GM12878 (cell line): ENCODE results near the gene ZNF771. TPM values are rescaled to one million over a fixed set of nuclear protein-coding genes. Genes with fewer than 3 reads are reported as not detected.

Experiments
- ATAC-seq: fragments of 200-7000 bp; cut with Tn5 transposase; 3 replicates; pipeline ENCODE4 v1.9.1; 2020; ENCODE audit warnings: mild to moderate bottlenecking, moderate library complexity
- BruUV-seq: library from RNA; stranded (reverse); fragments of 400-500 nt; replicated peaks from 2 replicates; lab custom pipeline; 2021; lab: Mats Ljungman, UMichigan
- CTCF ChIA-PET: fragments of 300-600 bp; sonication (Branson Sonifier 250); formaldehyde crosslinking; extraction: SDS; loops from one replicate; lab custom pipeline; 2021; ENCODE audit warnings: inconsistent platforms; lab: Yijun Ruan, JAX
- POLR2A ChIA-PET: fragments of 350-600 bp; formaldehyde crosslinking; extraction: SDS; loops from one replicate; lab custom pipeline; 2021; ENCODE audit warnings: inconsistent platforms; lab: Charles Lee
- RAD21 ChIA-PET: fragments of 300-600 bp; sonication (Branson Sonifier 250); formaldehyde crosslinking; loops from one replicate; lab custom pipeline; 2023; ENCODE audit warnings: antibody characterized with exemption; ENCODE audit not compliant: unreplicated experiment; lab: Charles Lee
- SMC1A ChIA-PET: fragments of 300-600 bp; sonication (Branson Sonifier 250); formaldehyde crosslinking; loops from one replicate; lab custom pipeline; 2023; ENCODE audit not compliant: unreplicated experiment, uncharacterized antibody; lab: Charles Lee
- DNase-seq: peaks from one replicate; pipeline ENCODE4 v3.0.0-alpha.2; 2011; ENCODE audit warnings: low read depth, low spot score
- FAIRE-seq: peaks from 3 replicates; lab custom pipeline; 2011; peaks lifted over from hg19 to GRCh38; lab: Jason Lieb, UNC
- H2AFZ ChIP-seq: 2 replicates; pipeline ENCODE4 v1.6.0; 2011; ENCODE audit warnings: low read depth, low read length, control low read depth; ENCODE audit not compliant: control insufficient read depth
- H3K27ac ChIP-seq: 2 replicates; pipeline ENCODE4 v1.5.1; 2011; ENCODE audit warnings: control low read depth; ENCODE audit not compliant: control insufficient read depth, insufficient read depth
- H3K27me3 ChIP-seq, 2 experiments: replicated peaks in 1 of 2; 2 replicates each; pipeline versions ENCODE4 v1.6.0 to v1.6.1; 2011; ENCODE audit warnings: low read length in 1 of 2; ENCODE audit not compliant: control insufficient read depth in 2 of 2, insufficient read depth in 2 of 2
- H3K36me3 ChIP-seq, 2 experiments: 2 replicates each; pipeline ENCODE4 v1.5.1; 2011; ENCODE audit warnings: low read length in 1 of 2; ENCODE audit not compliant: control insufficient read depth in 2 of 2, insufficient read depth in 2 of 2
- H3K4me1 ChIP-seq: 2 replicates; pipeline ENCODE4 v1.6.1; 2011; ENCODE audit warnings: mild to moderate bottlenecking, low read length, moderate library complexity, mixed read lengths; ENCODE audit not compliant: control insufficient read depth, insufficient read depth
- H3K4me2 ChIP-seq: 2 replicates; pipeline ENCODE4 v1.6.0; 2011; ENCODE audit warnings: control low read depth; ENCODE audit not compliant: control insufficient read depth, insufficient read depth
- H3K4me3 ChIP-seq: fragments of 200-600 bp; sonication (generic); 2 replicates; pipeline ENCODE4 v1.5.1; 2016
- H3K79me2 ChIP-seq: 2 replicates; pipeline ENCODE4 v1.6.0; 2011; ENCODE audit warnings: low read length; ENCODE audit not compliant: control insufficient read depth, insufficient read depth
- H3K9ac ChIP-seq: 2 replicates; pipeline ENCODE4 v1.8.0; 2011; ENCODE audit warnings: low read length, control low read depth, mixed read lengths; ENCODE audit not compliant: control insufficient read depth, insufficient read depth
- H3K9me3 ChIP-seq: replicated peaks from 3 replicates; pipeline ENCODE4 v1.5.1; 2011; ENCODE audit warnings: mild to moderate bottlenecking, low read length; ENCODE audit not compliant: control insufficient read depth, insufficient read depth
- H4K20me1 ChIP-seq: 2 replicates; pipeline ENCODE4 v1.6.0; 2011; ENCODE audit not compliant: control insufficient read depth, insufficient read depth
- GABPA ChIP-seq: IDR thresholded peaks from 2 replicates; pipeline ENCODE4 v1.6.1; 2014; ENCODE audit warnings: antibody characterized with exemption, low read depth, mild to moderate bottlenecking, inconsistent platforms
- MXI1 ChIP-seq: fragments of 150-350 bp; IDR thresholded peaks from 2 replicates; pipeline ENCODE4 v1.6.1; 2011; ENCODE audit warnings: low read depth, mild to moderate bottlenecking, inconsistent platforms, low read length, improper control_type of control experiment
- RBBP5 ChIP-seq: fragments of 200-600 bp; sonication (generic); conservative IDR thresholded peaks from 2 replicates; pipeline ENCODE4 v1.6.1; 2016
- SREBF1 ChIP-seq: IDR thresholded peaks from 2 replicates; pipeline ENCODE4 v1.6.1; 2012; ENCODE audit warnings: mild to moderate bottlenecking, low read length
- TCF7 ChIP-seq: IDR thresholded peaks from 2 replicates; pipeline ENCODE4 v1.6.1; 2014; ENCODE audit warnings: antibody characterized with exemption, borderline replicate concordance
- ZSCAN29 ChIP-seq: fragments of 450-650 bp; IDR thresholded peaks from 2 replicates; pipeline ENCODE4 v1.6.1; 2017; ENCODE audit warnings: mild to moderate bottlenecking, moderate library complexity
- WGBS: methylation state at CpG from one replicate; pipeline ENCODE4 v1.1.6; 2016; ENCODE audit warnings: low lambda C conversion rate; ENCODE audit not compliant: insufficient replicate concordance, insufficient coverage; ENCODE audit errors: missing lambda C conversion rate; 5-methylcytosine and 5-hydroxymethylcytosine counted together
- in situ Hi-C: fragments of 300-500 bp; cut with MboI; formaldehyde crosslinking; loops from 9 replicates; pipeline ENCODE4 v1.14.3; 2018; ENCODE audit warnings: mixed read lengths
- intact Hi-C: fragments of 100-400 bp; cut with micrococcal nuclease; formaldehyde crosslinking; loops from one replicate; pipeline ENCODE4 v1.14.2; 2022; ENCODE audit not compliant: unreplicated experiment
- polyA plus RNA-seq, 11 experiments: library from polyadenylated mRNA; depleted of rRNA in 4 of 11; unstranded in 6 of 11; stranded (reverse) in 5 of 11; fragments of >200 nt; fragmentation: Nextera tagmentation in 4 of 11; fragmentation: Illumina TruSeq in 1 of 11; extraction: Ambion mirVana in 4 of 11; extraction: Trizol in 1 of 11; gene quantifications; 1 replicate in 1 of 11; 2 replicates in 10 of 11; pipeline versions ENCODE4 v1.2.1 to v1.2.3, GENCODE V29; 2011 to 2016; ENCODE audit warnings: inconsistent platforms in 2 of 11, missing spikeins in 2 of 11, low read depth in 1 of 11
- total RNA-seq, 4 experiments: library from RNA; depleted of rRNA in 3 of 4; stranded (reverse); fragments of >200 nt in 3 of 4; fragmentation: Illumina TruSeq in 1 of 4; extraction: Trizol in 1 of 4; gene quantifications; 2 replicates each; pipeline versions ENCODE4 v1.2.1 to v1.2.3, GENCODE V29; 2013 to 2021

Gene ZNF771
- total and polyA plus RNA-seq, 10 of the 15 experiments (the other 5 are each of a cell fraction or from before 2014, with no cell fraction given), result 0.98 to 7.6 (median 3.7) TPM

DNA sequence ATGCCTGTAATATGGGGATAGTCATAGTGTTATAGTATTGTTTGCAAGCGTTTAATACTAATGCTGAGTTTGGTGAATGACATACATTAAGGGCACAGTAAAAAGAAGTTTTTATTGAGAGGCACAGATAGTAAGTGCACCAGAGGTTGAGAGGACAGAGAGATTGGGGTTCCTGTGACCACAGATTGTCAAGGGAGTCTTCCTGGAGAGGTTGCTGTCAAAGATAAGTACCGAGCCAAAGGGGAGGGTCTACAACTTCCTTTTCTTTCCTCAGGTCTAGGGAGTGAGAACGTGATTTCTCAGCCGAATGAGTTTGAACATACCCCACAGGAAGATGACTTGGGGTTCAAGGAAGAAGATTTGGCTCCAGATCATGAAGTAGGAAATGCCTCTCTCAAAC is 10.3 kb upstream of the ZNF771 start:
- peaks cover 0 to 2% of the 10 kb centered on the region in 2 experiments; a peak in 3 of 4 replicates for H3K36me3 ChIP-seq
- intact Hi-C loops (no loop called here), in situ Hi-C loops (no loop called here)
- no peak overlapping the region for H3K27ac ChIP-seq
- ChIA-PET CTCF (interaction anchor here (1.0 to 1.6 kb wide), 4 partner anchors 9 to 306 kb away, joined by 3 to 5 read pairs (median 3); partner anchors contain the start of gene TBX6), POLR2A (interaction anchor here (0.6 to 3.1 kb wide), 5 partner anchors 10 to 637 kb away, joined by 3 to 25 read pairs (median 5); partner anchors contain the start of genes SEPTIN1 and STX4), SMC1A (interaction anchor here (1.5 to 1.6 kb wide), 2 partner anchors 12 to 139 kb away, joined by 3 to 5 read pairs; no protein-coding TSS in a partner anchor), RAD21 (interaction anchor here (1.2 to 2.4 kb wide), 3 partner anchors 11 to 40 kb away, joined by 6 to 32 read pairs (median 6); partner anchors contain the start of gene ZNF771)
- ATAC-seq (no peak), FAIRE-seq (no peak), DNase-seq (no peak)
- H3K79me2 ChIP-seq, result peaks cover 5% of the 10 kb centered on the region
- H3K27me3 ChIP-seq, result no peaks in the 10 kb centered on the region
- no peak overlapping the region for H3K4me3 ChIP-seq
- no peak overlapping the region for H2AFZ ChIP-seq
- H3K9ac ChIP-seq, result no peak overlapping the region
- H3K9me3 ChIP-seq, result no peaks in the 10 kb centered on the region
- TF ChIP-seq TCF7, result no peak
- no peak for TF ChIP-seq RBBP5
- no peak for TF ChIP-seq GABPA
- no peak for TF ChIP-seq ZSCAN29
- TF ChIP-seq SREBF1, result no peak
- no peak for TF ChIP-seq MXI1
- WGBS, result 76% methylated on average over 4 of the region's 4 CpGs
- H3K4me2 ChIP-seq, result no peak overlapping the region
- H3K4me1 ChIP-seq, result peaks cover 13% of the 10 kb centered on the region
- H4K20me1 ChIP-seq, result no peaks in the 10 kb centered on the region
- BruUV-seq, result no TSS peak
